Testis (tissue), 3 donors: ENCODE data around the gene HAS3. TPM values are rescaled to one million over a fixed set of nuclear protein-coding genes. Genes with fewer than 3 reads are reported as not detected.
"Not testable (repeated sequence)": the region's sequence is repeated elsewhere in the genome, so short reads cannot be mapped to it uniquely, and the experiment has no call there.

Experiments used
- DNase-seq: peaks from one replicate; pipeline ENCODE4 v3.0.0-alpha.2; 2019
- H3K27ac ChIP-seq, 2 donors: fragments of 200-600 bp; sonication (generic); one replicate each; pipeline ENCODE4 v1.5.1; 2019
- H3K27me3 ChIP-seq: fragments of 200-600 bp; sonication (generic); one replicate; pipeline ENCODE4 v1.5.1; 2019
- H3K36me3 ChIP-seq: fragments of 200-600 bp; sonication (generic); one replicate; pipeline ENCODE4 v1.5.1; 2017; ENCODE audit warnings: low read depth; ENCODE audit errors: missing control alignments
- H3K4me1 ChIP-seq: fragments of 200-600 bp; sonication (generic); one replicate; pipeline ENCODE4 v1.5.1; 2019
- H3K4me3 ChIP-seq, 2 donors: fragments of 200-600 bp; sonication (generic); one replicate each; pipeline ENCODE4 v1.5.1; 2017 to 2019
- H3K9me3 ChIP-seq: fragments of 200-600 bp; sonication (generic); one replicate; pipeline ENCODE4 v1.5.1; 2017
- POLR2A ChIP-seq: fragments of 450-650 bp; IDR thresholded peaks from one replicate; pipeline ENCODE4 v1.6.1; 2017; ENCODE audit warnings: antibody characterized with exemption, mild to moderate bottlenecking, moderate library complexity
- WGBS, 2 donors: methylation state at CpG; one replicate each; pipeline ENCODE4 v1.1.5; 2018; 5-methylcytosine and 5-hydroxymethylcytosine counted together
- intact Hi-C: fragments of 100-400 bp; cut with DNase I; formaldehyde crosslinking; loops from one replicate; pipeline ENCODE4 v1.15.1; 2023; ENCODE audit warnings: low total_unique reads
- polyA plus RNA-seq: library from polyadenylated mRNA; stranded (reverse); fragments of 350-450 nt; fragmentation: Illumina TruSeq; extraction: RNeasy Lipid Tissue Mini Kit (QIAGEN cat#74804); gene quantifications from one replicate; pipeline ENCODE4 v1.2.3, GENCODE V29; 2014; ENCODE audit warnings: low read depth, low replicate concordance; ENCODE audit not compliant: insufficient read depth
- total RNA-seq, 2 donors: library from RNA; depleted of rRNA; stranded (reverse); fragments of >200 nt; gene quantifications; one replicate each; pipeline ENCODE4 v1.2.3, GENCODE V29; 2016
- TF ChIP-seq, protein P1 (sequence below), 3 experiments: fragments of 450-650 bp in 2 of 3; fragments of 200-600 bp in 1 of 3; sonication (generic) in 1 of 3; IDR thresholded peaks; one replicate each; pipeline ENCODE4 v1.5.1; 2016 to 2019; ENCODE audit warnings: antibody characterized with exemption in 3 of 3, mild to moderate bottlenecking in 2 of 3, moderate library complexity in 1 of 3

The HAS3 gene
- total and polyA plus RNA-seq, 3 donors from 2014 or later, result 4.7 to 7.7 (median 4.8) TPM

DNA sequence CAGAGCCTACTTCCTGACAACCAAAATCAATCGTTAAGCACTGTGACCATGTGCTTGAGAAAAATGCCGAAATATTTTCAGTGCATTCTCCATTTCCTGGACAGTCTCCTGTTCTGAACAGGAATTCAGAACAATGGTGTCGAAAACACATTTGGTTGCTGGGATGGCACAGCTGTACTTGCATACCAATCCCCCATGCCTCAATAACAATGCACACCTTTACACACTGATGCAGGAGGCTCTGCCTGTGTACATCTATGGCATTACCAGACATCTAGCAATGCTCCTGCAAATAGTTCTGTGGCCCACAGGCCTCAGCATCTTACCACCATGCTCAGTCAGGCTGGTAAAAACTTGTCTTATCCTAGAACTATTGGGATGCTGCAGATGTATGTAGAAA lies 20.8 kb downstream of the HAS3 start:
- no peaks in the 10 kb centered on the region for H3K9me3 ChIP-seq
- intact Hi-C loops, result no loop called here
- no peak overlapping the region for H3K27ac ChIP-seq
- no peaks in the 10 kb centered on the region for H3K36me3 ChIP-seq
- no peak for DNase-seq
- H3K4me3 ChIP-seq, result no peak overlapping the region
- H3K4me1 ChIP-seq, result peaks cover 29% of the 10 kb centered on the region
- 51 to 73% methylated on average over 3 of the region's 3 CpGs for WGBS, 2 donors
- TF ChIP-seq, protein P1, sequence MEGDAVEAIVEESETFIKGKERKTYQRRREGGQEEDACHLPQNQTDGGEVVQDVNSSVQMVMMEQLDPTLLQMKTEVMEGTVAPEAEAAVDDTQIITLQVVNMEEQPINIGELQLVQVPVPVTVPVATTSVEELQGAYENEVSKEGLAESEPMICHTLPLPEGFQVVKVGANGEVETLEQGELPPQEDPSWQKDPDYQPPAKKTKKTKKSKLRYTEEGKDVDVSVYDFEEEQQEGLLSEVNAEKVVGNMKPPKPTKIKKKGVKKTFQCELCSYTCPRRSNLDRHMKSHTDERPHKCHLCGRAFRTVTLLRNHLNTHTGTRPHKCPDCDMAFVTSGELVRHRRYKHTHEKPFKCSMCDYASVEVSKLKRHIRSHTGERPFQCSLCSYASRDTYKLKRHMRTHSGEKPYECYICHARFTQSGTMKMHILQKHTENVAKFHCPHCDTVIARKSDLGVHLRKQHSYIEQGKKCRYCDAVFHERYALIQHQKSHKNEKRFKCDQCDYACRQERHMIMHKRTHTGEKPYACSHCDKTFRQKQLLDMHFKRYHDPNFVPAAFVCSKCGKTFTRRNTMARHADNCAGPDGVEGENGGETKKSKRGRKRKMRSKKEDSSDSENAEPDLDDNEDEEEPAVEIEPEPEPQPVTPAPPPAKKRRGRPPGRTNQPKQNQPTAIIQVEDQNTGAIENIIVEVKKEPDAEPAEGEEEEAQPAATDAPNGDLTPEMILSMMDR (IDR thresholded peaks at IDR 0.05), result no peak
- no peak for TF ChIP-seq POLR2A
- H3K27me3 ChIP-seq, result no peaks in the 10 kb centered on the region

DNA sequence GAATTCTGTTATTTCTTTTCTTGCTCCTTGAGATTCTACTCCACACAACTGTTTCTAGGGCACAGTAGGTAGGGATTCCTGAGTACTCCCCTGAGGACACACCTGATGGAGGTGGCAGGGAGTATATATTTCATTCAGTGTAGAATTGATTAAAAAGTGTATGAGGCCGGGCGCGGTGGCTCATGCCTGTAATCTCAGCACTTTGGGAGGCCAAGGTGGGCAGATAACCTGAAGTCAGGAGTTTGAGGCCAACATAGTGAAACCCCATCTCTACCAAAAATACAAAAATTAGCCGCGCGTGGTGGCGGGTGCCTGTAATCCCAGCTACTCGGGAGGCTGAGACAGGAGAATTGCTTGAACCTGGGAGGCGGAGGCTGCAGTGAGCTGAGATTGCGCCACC lies 21.3 kb downstream of the HAS3 start:
- H3K9me3 ChIP-seq, intact Hi-C loops, DNase-seq, H3K27me3 ChIP-seq, H3K4me3 ChIP-seq, H3K36me3 ChIP-seq, H3K27ac ChIP-seq: not testable (repeated sequence)
- H3K4me1 ChIP-seq, result peaks cover 30% of the 10 kb centered on the region
- WGBS, 2 donors, result 95 to 96% methylated on average over 10 of the region's 10 CpGs

DNA sequence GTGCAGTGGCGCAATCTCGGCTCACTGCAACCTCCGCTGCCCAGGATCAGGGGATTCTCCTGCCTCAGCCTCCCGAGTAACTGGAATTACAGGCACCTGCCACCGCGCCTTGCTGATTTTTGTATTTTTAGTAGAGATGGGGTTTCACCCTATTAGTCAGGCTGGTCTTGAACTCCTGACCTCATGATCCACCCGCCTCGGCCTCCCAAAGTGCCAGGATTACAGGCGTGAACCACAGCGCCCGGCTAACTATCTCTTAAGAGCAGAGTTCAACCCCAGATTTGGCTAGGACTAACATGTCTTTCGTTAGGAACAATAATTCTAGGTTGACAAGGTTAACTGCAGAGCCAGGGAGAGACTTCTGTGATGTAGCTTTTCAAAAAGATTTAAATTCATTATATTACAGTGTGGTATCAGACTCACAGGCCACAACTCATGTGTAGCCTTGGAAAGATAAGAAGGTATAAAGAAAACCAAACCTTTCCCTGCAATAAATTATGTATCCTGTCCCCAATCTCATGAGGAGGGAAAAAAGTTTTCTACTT lies 22.6 kb downstream of the HAS3 start:
- no peak for DNase-seq
- no peak overlapping the region for H3K27ac ChIP-seq
- H3K9me3 ChIP-seq, result no peaks in the 10 kb centered on the region
- no peak overlapping the region for H3K4me3 ChIP-seq
- 72 to 79% methylated on average over 12 of the region's 12 CpGs for WGBS, 2 donors
- TF ChIP-seq POLR2A, result no peak
- TF ChIP-seq, protein P1 (IDR thresholded peaks at IDR 0.05), result no peak
- intact Hi-C loops, result no loop called here
- H3K36me3 ChIP-seq, result no peaks in the 10 kb centered on the region
- no peaks in the 10 kb centered on the region for H3K27me3 ChIP-seq
- H3K4me1 ChIP-seq, result peaks cover 30% of the 10 kb centered on the region

DNA sequence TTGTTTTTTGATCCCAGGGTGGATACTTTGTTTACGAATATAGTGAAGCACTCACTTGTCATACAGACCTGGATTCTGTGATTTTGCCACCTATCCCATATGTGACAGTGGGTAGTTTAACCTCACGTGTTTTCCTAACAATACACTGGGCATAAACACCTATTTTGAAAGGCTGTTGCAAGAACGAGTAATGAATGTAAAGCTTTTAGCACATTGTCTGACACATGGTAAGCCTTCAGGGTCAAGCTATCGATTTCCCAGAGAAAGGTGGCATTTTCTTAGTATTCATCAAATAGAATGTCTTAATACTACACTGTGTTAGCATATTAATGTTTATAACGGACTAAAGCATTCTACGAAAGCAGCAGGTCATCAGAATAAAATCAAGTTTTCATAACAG lies 25.0 kb downstream of the HAS3 start:
- WGBS, 2 donors, result 43 to 49% methylated on average over 6 of the region's 6 CpGs
- Histone ChIP-seq H3K36me3 (no peaks in the 10 kb centered on the region), H3K4me3 (peak overlapping the region in 1 of 2 donors; percentile 97), H3K9me3 (no peaks in the 10 kb centered on the region), H3K27me3 (no peaks in the 10 kb centered on the region), H3K27ac (peak overlapping the region in 1 of 2 donors; percentile 96), H3K4me1 (peaks cover 30% of the 10 kb centered on the region)
- no peak for DNase-seq
- intact Hi-C loops, result no loop called here
- TF ChIP-seq POLR2A, result no peak
- TF ChIP-seq, protein P1 (IDR thresholded peaks at IDR 0.05), result no peak

DNA sequence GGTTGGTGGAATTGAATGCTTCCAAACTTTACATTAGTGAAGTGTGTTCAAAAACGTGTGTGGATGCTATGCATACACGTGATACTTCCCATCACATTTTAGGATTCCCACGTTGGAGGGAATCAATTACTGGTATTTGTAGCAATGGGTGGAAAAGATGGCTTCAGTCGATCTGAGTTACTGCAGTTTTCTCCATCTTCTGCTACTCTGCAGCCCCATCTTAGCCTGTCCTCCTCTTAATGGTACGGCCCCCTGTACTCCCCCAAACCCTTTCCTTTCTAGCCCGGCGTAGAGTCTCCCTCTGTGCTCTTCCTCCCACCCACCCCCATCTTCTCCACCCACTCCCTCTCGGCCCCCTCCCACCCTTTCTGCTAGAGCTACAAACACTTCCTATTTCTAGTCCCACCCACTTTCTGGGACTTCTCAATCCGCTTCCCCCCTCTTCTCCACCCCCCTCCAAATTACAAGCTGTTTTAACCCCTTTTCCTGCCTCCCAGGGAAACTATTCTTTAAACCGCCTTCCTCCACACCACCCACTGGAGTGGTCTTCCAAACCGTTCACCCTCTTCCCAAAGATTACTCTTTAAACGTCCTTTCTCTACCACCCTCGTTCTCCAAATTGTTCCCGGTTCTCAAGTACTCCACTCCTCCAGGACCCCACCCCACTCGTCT lies 25.9 kb downstream of the HAS3 start:
- DNase-seq, result peak; percentile 60
- Histone ChIP-seq H3K27me3 (no peaks in the 10 kb centered on the region), H3K4me3 (peak overlapping the region; percentile 94 to 97), H3K27ac (peak overlapping the region; percentile 91 to 96), H3K9me3 (no peaks in the 10 kb centered on the region), H3K36me3 (no peaks in the 10 kb centered on the region), H3K4me1 (peaks cover 30% of the 10 kb centered on the region)
- TF ChIP-seq POLR2A, result no peak
- TF ChIP-seq, protein P1 (IDR thresholded peaks at IDR 0.05), result no peak
- intact Hi-C loops, result no loop called here
- WGBS, 2 donors, result 1 to 2% methylated on average over 15 of the region's 15 CpGs
